GM12801 (cell line): ENCODE data around the gene TTN.

Experiments used
- CTCF ChIP-seq: IDR thresholded peaks from one replicate; pipeline ENCODE4 v1.5.1; 2011; ENCODE audit warnings: control low read depth; ENCODE audit not compliant: insufficient read length; ENCODE audit errors: extremely low read depth

TTN gene

GRCh38 chr2:178811901-178812300 lies 4.7 kb upstream of the TTN start:
- no peak for TF ChIP-seq CTCF

DNA sequence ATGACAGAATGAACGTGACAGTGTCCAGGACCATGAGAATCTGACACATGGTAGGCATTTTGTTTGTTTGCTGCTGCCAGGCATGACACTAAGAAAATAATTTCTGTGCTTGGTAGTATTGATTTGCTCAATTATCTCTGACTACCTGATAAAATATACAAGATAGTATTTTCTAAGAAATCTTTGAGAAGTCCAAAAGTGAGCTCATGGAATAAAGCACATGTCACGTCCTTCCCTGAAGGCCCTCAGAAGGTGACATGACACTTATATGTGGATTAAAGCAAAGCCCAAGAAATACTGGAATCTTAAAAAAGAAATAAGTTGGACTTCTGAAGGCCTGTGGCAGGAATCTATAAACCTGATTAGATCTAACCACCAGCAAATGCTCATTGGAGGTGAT lies 3.8 kb upstream of the TTN start:
- TF ChIP-seq CTCF = no peak

DNA sequence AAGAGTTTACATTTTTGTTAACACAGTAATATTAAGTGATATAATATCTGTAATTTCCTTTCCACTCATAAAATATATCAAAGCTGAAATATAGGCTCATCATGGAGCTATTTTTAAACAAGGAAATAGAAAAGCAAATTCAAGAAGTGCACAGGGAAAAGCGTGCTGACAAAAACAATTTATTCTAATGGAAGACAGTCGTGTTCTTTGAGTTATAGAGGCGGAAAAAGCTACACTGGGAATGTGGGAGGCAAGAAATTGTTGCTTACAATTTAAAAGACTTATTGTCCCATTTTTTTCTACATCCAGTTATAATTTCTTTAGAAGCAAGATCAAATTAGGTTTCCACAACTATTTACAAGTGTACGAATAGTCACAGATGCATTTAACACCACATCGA lies 3.2 kb upstream of the TTN start:
- TF ChIP-seq CTCF = no peak

DNA sequence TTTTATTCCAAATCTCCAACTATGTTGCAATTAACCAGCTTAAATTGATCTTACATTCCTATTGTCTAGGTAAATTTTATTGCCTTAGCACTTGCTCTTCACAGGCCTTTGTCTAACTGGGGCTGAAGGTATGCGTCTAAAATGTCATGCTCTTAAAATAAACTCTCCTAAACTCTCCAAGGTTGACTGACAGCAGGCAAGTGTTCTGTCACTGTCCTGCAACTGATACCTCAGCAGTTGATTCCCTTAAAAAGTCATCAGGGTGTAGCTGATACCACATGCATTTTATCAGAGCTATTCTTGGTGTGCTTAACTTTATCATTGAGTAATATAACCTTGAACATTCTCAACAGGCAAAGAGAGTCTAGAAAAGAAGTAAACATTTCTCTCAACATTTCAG lies 680 bp downstream of the TTN start:
- no peak for TF ChIP-seq CTCF

- TF ChIP-seq CTCF = no peak
These were observed 1.8 kb downstream of the TTN start for GRCh38 chr2:178805457-178805856.

DNA sequence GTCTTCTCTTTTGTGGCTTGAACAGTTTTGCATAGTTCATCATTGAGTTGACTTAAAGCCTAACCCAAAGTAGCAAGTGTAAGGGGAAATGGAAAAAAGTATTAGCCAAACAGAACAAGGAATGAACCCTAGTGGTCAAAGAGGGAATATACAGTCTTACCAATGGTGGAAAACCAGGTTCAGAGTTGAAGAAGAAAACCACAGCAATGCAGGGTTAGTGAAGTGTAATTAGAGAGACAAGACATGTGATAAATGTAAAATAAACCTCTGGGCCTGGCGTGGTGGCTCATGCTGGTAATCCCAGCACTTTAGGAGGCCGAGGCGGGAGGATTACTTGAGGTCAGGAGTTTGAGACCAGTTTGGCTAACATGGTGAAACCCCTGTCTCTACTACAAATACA lies 2.4 kb downstream of the TTN start:
- TF ChIP-seq CTCF = no peak

DNA sequence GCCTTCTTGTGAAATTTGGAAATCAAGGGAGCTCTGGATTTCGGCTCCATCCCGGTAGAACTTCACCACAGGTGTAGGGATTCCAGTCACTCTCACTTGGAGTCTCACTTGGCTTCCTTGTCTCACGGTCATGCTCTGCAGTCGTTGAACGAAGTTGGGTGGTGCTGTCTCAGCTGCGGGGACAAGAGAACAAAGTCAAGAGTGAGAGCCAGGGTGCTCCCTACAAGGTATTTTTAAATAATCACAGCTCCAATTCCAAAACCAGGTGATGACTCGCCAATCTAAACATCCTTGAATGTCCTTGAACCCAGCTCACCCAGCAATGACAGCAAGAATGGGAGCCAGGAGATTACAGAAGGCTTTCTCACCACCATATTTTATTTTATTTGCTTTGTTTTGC lies 6.7 kb downstream of the TTN start:
- no peak for TF ChIP-seq CTCF

GRCh38 chr2:178799305-178799704 lies 7.9 kb downstream of the TTN start:
- TF ChIP-seq CTCF = no peak
